GM12865 (cell line): Measurements from ENCODE around the gene KRABD2.
A peak's percentile ranks its signal among the peaks of the same experiment; 100 is the strongest.

Experiments used
- DNase-seq: peaks from one replicate; pipeline ENCODE4 v3.0.0; 2010; ENCODE audit warnings: low read depth
- H3K4me3 ChIP-seq: 2 replicates; pipeline ENCODE4 v1.5.1; 2011; ENCODE audit warnings: mild to moderate bottlenecking, low read depth, low read length, control low read depth
- TF ChIP-seq, protein P1 (sequence below): IDR thresholded peaks from 2 replicates; pipeline ENCODE4 v1.5.1; 2011; ENCODE audit warnings: low read length, control low read depth, low read depth, inconsistent platforms; ENCODE audit not compliant: insufficient read depth; ENCODE audit errors: missing control alignments

Gene KRABD2

DNA sequence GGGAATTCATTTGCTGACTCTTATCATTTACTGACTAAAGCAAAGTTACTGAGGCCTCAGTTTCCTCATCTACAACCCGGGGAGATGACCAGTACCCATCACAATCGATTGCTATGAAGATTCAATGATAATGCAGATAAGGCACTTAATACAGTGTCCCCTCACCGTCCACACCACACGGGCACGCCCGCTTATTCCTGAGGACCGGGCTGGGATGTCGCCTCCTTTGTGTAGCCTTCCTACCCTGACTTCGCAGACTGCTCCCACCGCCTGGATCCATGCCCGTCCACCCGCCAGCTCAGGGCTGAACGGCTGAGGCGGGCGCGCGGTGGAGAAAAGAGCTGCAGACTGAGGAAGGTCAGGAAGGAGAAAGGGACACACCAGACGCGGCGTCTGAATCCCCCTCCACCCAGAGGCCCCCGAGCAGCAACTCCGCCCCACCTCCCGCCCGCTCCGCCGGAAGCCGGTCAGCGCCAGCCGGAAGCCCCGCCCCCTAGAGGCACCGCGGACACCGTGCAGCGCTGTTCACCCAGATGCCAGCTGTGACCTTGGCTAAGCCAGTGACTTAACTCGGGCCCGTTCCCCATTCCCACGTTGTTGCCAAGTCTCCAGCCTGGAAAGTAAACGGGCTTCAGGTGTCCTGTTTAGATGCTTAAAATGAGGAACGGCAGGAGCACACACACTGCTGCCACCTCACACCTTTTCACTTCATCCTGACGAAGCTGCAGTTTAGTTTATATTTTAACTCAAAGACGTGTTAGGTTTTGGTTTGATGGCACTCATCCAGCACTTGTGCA lies at the start of gene KRABD2:
Gene KRABD2 (minus strand): TSS at position 434 of the 797 bp plus-strand sequence.
- DNase-seq = peak; percentile 94
- peak within 1 kb of the TSS; percentile 72 for H3K4me3 ChIP-seq

DNA sequence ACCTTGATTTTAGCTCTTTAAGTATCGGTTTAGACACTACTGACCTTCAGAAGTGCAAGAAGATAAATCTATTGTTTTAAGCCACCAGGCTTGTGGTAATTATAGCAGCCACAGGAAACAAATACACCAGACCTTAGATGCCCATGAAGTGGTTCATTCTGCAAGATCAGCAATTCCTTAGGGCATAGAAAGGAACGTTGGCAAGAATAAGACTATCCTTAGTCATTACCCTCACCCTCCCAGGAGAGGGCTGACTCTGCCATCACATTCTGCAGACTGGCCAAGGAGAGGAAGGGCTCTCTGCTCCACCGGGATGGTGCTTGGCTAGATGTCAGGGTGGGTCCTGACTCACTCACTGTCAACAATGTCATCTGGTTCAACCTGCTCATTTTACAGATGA lies 45.1 kb upstream of the KRABD2 start:
- DNase-seq = no peak
- TF ChIP-seq, protein P1, sequence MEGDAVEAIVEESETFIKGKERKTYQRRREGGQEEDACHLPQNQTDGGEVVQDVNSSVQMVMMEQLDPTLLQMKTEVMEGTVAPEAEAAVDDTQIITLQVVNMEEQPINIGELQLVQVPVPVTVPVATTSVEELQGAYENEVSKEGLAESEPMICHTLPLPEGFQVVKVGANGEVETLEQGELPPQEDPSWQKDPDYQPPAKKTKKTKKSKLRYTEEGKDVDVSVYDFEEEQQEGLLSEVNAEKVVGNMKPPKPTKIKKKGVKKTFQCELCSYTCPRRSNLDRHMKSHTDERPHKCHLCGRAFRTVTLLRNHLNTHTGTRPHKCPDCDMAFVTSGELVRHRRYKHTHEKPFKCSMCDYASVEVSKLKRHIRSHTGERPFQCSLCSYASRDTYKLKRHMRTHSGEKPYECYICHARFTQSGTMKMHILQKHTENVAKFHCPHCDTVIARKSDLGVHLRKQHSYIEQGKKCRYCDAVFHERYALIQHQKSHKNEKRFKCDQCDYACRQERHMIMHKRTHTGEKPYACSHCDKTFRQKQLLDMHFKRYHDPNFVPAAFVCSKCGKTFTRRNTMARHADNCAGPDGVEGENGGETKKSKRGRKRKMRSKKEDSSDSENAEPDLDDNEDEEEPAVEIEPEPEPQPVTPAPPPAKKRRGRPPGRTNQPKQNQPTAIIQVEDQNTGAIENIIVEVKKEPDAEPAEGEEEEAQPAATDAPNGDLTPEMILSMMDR = no peak
- no peak overlapping the region for H3K4me3 ChIP-seq

More for the DNA sequence above, at the start of gene KRABD2:
- TF ChIP-seq, protein P1 = peak; percentile 76

DNA sequence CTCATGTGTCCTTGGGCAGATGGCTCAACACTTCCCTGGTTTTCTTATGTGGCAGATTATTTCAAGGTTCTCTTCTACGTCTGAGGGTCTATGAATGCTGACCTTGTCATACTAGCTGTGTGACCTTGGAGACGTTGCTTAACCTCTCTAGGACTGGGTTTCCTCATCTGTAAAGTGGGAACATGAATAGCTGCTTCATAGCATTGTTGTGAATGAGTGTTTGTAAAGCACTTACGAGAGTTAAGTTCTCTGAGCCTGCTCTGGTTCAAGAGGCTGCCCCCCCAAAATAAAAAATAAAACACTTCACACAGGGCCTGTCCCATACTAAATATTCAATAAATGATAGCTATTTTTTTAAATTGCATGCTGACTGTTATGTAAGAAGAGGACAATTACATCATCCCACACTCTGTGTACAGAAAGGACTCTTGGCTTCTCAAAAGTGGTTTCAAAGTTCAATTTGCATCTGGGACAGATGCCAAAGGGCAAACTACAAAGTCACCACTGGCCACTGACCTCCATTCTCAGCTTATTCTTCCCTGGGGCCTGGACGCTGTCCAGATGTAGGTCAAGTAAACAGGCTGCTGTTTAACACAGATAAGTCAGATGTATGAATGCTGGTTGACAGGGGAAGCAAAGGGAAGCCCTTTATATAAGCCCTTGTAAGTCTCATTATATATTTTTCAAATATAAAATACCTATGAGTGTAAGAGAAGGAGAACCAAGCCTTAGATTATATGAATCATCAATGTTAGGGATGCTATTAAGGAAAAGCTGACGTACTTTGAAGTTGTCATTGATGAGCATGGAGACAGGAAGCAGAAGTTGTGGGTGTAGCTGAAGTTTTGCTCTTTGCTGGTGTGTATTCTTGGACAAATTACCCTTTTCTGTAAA lies 43.8 kb upstream of the KRABD2 start:
- TF ChIP-seq, protein P1 = no peak
- no peak for DNase-seq
- no peak overlapping the region for H3K4me3 ChIP-seq

DNA sequence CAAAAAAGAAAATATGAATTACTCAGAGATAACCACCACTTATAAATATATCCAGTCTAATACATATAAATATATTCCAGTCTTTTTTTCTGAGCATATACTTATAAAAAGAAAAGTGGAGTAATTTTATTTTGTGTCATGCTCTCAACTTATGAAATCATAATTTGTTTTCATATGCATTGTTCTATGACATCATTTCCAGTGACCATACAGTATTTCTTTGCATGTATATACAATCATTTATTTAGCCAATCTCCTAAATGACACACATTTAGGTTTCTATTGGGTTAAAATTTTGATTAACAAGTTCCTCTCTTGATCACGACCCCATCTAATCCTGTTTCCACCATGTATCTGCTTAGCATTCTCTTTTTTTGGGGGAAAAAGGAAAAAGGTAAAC lies 42.8 kb upstream of the KRABD2 start:
- DNase-seq = no peak
- no peak overlapping the region for H3K4me3 ChIP-seq
- TF ChIP-seq, protein P1 = no peak

DNA sequence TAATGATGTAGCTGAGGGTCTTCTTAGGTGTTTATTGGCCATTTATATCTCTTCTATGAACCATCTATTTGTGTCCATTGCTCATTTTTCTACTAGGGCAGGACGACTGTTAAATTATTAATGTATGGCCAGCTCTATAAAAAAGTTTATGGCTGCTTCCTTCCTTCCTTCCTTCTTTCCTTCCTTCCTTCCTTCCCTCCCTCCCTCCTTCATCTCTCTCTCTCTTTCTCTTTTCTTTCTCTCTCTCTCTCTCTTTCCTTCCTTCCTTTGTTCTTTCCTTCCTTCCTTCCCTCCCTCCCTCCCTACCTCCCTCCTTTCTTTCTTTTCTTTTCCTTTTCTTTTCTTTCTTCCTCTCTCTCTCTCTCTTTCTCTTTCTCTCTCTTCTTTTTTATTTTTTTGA lies 42.0 kb upstream of the KRABD2 start:
- no peak overlapping the region for H3K4me3 ChIP-seq
- DNase-seq = no peak
- TF ChIP-seq, protein P1 = no peak

DNA sequence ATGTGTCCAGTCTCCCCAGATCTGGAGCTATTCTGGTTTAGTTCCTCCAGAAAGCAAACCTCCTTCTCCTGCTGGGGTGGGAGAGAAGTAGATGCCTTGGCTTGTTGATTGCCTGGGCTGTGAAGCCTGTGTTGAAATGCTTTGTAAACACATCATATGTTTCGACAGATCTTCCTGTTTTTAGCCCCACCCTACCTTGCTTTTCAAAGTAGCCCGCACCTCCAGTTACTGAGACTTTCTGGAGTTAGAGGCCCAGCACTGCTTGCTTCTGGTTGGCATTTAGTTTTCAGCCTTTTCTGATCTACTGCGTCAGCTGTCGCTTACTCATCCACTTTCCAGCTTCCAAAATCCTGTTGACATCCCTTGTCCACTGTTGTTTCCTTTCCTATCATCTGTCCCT lies 41.3 kb upstream of the KRABD2 start:
- TF ChIP-seq, protein P1 = no peak
- no peak for DNase-seq
- no peak overlapping the region for H3K4me3 ChIP-seq
